ENCODE results near the gene TMEM214.
A peak's percentile ranks its signal among the peaks of the same experiment; 100 is the strongest.

Gene TMEM214

DNA sequence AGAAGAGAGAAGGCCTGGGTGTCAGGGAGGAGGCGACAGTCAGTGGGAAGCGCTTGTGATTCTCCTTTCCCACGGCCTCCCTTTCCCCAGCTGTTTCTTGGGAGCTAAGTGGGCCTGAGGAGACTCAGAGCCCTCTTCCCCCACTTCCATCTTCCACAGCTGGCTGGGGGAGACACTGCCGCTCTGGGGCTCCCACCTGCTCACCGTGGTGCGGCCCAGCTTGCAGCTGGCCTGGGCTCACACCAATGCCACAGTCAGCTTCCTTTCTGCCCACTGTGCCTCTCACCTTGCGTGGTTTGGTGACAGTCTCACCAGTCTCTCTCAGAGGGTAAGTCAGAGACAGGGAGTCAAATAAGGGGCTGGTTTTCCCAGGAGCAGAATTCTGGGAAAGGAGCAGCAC, 7.1 kb downstream of the TMEM214 start:
- DNase-seq (ENCODE audit: low read depth), result no peak

DNA sequence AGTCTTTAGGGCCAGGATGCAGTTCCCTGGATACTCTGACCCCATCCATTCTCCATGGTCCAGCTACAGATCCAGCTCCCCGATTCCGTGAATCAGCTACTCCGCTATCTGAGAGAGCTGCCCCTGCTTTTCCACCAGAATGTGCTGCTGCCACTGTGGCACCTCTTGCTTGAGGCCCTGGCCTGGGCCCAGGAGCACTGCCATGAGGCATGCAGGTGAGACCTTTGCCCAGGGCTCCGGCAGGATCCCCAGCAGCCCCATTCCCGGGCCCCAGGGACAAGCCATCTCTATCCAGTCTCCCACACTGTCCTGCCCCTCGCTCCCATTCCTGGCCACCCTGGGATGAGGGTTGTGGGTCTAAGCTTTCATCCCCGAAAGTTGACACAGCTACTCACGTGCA, 7.5 kb downstream of the TMEM214 start:
- no peak for DNase-seq (ENCODE audit: low read depth)

DNA sequence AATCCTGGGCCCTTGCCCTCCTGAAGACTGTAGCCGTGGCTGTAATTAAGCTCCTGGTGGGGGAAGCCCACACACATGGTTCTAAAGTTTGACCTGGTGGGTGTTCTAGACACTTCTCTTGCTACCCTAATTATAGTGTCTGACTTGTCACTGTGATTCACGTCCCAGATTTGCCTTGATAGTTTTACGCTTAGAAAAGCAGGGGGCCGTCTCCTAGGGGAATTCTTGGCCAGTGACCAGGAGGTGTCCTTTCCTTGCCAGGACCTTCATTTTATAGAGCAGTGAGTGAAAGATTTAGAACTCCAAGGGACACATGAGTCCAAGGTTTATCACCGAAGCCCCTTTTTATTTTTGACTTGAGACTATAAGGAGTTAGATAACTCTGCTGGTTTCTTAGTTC, 9.0 kb downstream of the TMEM214 start:
- no peak for DNase-seq (ENCODE audit: low read depth)

DNA sequence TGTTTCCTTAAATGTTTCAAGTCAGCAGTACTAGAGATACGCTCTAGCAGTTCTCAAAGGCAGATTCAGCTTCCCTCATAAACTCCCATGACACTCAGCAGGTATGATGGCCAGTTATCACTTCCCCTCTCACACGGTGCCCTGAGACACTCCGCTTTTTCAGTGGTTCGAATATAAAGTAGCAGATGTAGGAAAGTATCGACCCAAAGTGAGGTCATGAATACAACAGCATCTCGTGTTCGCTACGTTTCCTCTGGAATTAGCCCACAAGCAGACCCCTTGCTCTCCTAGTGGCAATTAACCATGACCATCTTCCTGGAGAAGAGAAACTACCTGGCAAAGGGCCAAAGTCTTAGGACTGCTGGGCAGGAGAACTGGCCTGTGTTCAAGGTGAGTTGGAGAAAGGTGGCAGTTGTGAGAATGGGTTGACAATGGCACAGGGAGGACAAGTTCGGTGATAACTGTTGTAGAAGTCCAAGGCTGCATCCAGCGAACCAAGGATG, 9.4 kb downstream of the TMEM214 start:
- no peak for DNase-seq (ENCODE audit: low read depth)

DNA sequence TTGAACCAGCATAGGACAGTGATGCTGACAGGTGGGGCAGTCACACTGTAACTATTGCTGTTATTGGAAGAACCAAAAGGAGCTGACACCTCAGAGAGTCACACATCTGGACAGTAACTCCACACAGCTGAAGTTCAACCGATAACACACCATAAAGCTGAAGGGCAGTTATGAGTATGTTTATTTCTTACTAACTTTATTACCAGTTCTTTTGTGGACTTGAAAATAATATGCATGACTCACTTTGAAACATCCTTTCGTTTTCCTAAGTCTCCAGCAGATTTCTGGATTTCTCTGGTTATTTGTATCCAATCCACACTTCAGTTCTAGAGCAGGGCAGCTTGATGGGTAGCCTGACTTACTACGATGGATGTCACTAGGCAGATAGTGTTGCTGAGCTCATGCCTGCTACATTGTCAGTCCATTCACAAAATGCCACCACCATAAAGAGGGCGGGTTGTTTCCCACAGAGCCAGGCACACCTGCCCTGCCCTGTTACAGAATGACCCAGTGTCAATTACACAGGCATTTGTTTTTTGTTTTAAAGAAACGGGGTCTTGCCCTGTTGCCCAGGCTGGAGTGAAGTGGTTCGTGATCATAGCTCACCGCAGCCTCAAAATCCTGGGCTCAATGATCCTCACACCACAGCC, 10.3 kb downstream of the TMEM214 start:
- DNase-seq (ENCODE audit: low read depth), result no peak

DNA sequence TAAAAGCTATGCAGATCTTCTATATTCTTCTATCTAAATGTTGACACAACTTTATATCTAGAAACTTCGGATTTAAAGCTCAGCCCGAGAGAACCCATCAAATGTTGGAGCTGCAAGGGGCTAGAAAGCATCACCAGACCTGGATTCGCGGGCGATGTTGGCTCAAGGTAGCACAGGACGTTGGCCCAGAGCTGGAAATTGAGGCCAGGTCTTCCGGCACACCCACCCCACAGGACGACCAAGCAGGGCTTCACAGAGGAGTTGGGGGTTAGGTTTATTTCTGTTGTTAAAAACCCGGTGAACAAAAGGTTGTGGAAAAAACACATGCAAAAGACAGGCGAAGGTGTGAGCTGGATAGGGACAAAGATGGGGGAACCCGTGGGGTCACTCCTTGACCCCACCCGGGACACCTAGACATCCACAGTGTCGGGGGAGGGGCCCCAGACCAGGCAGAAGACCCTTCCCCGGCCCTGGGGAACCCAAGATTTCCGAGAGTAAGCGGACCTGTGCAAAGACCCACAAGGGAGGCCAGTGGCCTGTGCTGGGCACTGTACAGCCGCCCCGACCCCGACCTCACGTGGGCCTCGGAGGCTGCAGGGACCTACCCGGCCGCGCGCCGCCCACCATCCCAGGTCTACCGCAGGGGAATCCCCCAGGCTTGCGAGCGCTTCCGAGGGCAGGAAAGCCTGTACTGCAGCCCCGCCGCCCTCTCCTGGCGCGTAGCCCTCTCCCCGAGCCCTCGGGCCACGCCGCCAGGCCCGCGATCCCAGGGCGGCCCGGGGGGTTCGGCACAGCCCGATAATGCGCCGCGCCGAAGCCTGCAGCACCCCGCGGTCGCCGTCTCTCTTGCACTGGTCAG, 16.9 kb downstream of the TMEM214 start:
- peak; percentile 47 for DNase-seq (ENCODE audit: low read depth)

DNA sequence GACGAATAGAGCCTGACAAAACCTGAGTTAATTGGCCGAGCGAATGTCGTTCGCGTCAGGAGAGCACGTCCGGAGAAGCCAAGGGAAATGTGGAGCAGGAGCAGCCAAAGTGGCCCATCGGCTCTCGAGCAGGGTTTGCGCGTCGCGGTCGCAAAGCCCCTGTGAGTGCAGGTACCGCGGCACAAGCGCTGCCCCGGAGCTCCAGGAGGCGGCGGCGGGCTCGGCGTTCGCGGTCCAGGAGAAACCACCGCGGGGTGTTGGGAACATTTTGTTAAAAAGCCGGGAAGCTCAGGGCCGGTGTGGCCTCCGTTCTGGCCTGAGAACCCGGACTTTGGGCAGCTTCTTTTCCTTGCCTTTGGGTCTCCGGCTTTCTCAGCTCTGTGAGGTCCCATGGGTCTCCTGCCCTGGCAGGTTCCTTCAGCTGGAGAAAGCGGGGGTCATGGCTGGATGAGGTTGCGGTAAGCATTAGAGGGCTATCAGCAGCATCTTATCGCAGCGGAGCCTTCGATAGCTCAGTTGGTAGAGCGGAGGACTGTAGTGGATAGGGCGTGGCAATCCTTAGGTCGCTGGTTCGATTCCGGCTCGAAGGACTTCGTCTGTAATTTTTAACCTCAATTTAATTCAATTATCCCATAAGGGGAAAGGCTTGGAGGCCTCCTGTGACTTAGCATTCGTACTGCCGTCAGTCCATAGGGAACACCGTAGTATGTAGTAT, 17.7 kb downstream of the TMEM214 start:
- DNase-seq (ENCODE audit: low read depth), result peak; percentile 87

DNA sequence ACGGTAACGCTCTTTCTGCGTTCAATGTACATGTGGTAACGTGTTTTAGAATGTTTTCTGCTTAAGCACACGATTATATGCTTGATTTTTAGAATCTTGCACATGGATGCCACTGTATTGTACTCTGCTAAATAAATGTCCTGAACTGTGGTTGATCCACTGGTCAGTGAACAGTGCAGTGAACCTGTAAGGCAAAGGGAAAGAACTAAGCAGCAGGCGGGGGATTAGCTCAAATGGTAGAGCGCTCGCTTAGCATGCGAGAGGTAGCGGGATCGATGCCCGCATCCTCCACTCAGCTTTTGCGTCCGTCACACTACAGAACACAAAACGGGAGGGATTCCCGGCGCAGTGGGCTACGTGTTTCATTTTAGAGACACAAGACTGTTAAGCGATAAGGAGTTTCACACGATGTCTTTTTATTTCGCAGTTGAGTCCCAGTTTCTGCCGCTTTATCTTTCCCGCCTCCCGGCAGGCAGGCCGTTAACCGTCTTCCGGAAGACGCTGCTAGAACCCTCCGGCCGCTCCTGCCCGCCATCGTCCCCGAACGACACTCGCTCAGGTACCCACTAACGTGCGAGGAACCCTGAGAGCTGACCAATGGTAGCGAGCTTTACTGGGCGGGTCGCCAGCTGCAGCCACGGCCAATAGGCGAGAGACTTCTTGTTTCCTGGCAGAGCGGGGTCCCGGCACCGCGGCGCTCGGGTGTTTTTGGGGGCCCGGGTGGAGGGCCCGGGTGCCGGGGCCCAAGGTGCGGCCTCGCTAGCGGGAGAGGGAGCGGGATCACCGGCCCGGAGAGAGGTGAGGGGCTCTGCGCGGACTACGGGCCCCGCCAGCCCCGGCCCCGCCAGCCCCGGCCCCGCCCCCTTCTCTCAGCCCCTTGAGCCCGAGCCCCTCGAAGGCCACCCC, 18.5 kb downstream of the TMEM214 start, which contains the start of gene AGBL5:
TSS of gene AGBL5 (plus strand) at position 673 of the 906 bp plus-strand sequence. CDS start 1,291 bp downstream, outside the sequence.
- DNase-seq (ENCODE audit: low read depth), result peak; percentile 88

DNA sequence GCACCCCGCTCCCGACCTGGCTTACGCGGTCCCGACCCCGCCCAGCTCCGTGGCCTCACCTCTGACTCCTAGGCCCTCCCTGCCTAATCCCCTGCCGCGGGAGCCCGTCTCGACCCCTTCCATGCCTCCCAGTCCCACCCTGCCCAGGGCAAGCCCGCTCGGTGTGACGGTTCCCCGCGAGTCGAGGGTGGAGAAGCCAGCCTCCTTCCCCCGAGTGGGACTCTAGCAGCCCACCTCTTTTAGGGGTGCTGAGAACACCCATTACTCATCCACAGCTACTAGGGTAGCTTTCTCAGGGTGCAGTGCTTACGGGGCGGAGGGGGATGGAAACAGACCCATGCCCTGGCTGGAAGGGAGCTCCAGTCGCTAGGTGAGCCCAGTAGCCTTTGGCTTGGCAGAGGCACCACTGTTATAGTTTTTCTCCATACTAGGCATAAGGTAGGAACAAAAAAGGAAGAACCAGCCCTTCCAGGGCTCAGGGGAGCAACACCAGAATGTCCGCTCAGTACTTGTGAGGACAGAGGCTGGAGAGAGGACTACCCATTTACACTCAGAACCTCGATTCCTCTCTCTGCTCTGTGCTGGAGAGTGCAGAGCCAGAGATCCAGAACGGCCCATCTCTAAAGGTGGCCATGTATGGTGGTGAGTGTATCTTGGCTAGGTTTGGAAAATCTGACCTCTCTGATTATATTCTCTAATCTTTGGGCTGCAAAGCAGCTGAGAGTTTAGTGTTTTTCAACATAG, 19.3 kb downstream of the TMEM214 start:
- no peak for DNase-seq (ENCODE audit: low read depth)

DNA sequence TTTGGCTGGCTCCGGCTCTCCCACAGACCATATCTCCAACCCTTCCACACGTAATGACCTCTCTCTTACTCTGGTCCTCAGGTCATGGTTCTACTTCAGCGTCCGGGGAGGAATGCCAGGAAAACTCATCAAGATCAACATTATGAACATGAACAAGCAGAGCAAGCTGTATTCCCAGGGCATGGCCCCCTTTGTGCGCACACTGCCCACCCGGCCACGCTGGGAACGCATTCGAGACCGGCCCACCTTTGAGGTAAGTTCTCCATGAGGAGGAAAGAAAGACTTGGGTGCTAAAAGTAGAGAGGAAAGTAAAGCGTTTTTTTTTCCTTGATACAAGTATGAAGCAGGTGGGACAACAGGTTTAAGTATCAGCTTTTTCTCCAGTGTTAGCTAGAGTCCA, 20.6 kb downstream of the TMEM214 start:
- DNase-seq (ENCODE audit: low read depth), result no peak

DNA sequence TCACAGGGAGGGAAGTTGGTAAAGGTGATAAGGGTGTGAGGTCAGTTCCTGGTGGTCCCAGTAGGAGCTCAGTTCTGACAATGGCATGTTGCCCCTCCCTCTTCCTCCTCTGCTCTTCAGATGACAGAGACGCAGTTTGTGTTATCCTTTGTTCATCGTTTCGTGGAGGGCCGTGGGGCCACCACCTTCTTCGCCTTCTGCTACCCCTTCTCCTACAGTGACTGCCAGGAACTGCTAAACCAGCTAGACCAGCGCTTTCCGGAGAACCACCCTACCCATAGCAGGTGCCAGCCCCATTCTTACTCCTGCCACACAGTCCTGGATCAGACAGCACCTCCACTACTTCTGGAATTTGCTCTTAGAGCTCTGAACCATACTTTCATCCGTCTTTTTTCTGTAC, 21.0 kb downstream of the TMEM214 start:
- no peak for DNase-seq (ENCODE audit: low read depth)

DNA sequence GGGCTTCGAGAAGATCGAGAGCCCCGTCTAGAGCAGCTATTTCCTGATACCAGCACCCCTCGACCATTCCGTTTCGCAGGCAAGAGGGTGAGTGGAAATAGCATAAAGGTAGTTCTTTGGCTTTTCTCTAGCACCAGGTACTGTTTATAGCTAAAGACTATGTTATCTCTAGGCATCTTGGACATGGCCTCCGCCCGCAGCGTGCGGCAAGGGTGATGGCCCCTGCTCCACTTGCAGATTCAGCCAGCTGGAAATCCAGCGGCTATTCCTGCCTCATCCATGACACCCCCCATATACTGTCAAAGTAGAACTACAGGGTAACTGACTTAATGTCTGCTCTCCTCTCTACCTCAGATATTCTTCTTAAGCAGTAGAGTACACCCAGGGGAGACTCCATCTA, 22.0 kb downstream of the TMEM214 start:
- DNase-seq (ENCODE audit: low read depth), result no peak

DNA sequence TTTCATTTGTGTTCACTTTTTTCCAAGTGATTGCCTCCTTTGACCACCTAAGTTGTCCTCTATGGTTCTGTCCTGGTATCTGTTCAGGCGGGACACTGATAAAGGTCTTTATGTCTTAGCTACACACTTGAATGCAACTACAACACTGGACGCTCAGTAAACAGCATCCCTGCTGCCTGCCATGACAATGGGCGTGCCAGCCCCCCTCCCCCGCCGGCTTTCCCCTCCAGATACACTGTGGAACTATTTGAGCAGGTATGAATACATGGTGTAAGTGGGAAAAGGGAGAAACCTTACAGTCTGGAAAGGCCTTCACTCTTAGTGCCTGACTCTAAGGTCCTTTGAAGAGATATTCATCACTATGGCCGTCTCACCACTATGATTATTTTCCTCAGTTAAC, 24.4 kb downstream of the TMEM214 start:
- no peak for DNase-seq (ENCODE audit: low read depth)

DNA sequence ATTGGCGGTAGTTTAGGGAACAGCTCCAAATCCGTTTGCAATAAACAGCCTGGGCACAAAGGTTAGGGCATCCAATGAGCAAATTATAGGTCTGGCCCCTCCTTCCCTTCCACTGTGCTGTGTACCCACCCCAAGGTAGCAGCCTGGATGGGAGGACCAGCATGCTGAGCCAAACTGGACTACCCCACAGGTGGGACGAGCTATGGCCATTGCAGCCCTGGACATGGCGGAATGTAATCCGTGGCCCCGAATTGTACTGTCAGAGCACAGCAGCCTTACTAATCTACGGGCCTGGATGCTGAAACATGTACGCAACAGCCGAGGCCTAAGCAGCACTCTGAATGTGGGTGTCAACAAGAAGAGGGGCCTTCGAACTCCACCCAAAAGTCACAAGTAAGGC, 25.4 kb downstream of the TMEM214 start:
- no peak for DNase-seq (ENCODE audit: low read depth)

DNA sequence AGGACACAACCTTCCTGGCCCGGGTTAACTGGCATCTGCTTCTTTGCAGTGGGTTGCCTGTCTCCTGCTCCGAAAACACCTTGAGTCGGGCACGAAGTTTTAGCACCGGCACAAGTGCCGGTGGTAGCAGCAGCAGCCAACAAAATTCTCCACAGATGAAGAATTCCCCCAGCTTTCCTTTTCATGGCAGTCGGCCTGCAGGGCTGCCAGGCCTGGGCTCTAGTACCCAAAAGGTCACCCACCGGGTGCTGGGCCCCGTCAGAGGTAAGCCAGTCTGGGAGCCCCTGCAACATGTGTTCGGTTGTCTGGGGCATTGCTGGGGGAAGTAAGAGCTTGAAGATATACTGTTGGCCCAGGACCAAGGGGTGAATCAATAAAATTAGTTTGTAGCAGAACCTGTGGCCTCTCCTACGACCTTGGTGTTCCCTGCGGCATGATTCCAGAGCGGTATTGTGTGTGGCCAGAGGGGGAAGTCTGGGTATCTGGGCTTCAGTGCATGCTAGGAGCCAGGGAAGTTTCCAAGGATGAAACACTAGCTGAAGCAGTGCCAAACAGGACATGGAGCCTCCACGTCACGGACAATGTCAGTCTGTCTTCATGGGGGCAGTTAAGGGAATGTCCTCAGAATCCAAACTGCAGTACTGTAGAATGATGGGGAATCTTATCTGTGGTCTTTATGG, 26.5 kb downstream of the TMEM214 start:
- no peak for DNase-seq (ENCODE audit: low read depth)

DNA sequence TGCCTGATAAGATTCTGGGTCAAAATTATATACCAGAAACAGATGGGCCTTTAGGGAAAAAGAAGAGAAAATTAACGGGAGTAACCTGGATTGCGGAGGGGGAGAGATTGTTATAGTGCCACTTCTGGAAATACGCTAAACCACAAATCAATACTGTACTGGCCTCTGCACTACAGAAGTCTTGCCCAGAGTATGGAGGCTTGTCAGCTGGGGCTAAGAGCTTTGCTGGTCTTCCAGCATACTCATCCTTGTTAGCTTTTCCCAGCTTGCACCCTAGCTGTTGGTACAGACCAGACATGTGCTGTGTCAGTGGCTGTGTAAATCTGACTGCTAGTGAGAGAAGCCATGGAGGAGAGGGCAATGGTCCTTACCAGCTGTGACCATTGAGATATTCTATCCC, 27.6 kb downstream of the TMEM214 start:
- no peak for DNase-seq (ENCODE audit: low read depth)

DNA sequence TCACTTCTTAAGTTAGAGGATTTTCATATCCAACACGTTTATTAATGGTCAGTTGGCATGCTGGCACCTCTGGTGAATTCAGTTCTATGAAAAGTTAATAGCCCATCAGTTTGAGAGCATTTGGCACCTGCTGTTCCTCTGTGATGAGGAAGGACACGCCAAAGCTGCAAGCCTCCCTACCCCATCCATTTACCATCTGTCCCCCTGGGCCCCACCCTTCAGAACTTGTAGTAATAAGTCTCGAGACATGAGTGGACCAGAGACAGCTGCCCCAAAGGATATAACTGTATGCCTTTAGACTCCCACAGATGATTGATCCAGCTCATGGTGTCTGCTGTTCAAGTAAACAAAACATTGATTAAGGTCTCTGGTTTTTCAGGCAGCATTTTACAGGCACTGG, 32.4 kb downstream of the TMEM214 start:
- DNase-seq (ENCODE audit: low read depth), result no peak

DNA sequence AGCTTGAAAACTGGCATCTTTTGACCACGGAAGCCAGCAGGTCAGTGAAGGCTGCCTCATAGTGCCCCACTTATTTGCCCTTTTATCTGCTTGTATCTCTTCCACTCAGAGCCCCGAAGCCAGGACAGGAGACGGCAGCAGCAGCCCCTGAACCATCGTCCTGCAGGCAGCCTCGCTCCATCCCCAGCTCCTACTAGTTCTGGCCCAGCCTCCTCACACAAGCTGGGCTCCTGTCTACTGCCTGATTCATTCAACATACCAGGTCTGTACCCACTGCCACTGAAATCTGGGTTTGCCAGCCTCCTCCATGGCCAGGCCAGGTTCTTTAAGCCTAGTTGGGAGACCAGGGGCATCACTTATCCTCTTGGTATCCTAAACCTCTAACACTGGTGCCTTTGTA, 34.6 kb downstream of the TMEM214 start:
- DNase-seq (ENCODE audit: low read depth), result no peak

DNA sequence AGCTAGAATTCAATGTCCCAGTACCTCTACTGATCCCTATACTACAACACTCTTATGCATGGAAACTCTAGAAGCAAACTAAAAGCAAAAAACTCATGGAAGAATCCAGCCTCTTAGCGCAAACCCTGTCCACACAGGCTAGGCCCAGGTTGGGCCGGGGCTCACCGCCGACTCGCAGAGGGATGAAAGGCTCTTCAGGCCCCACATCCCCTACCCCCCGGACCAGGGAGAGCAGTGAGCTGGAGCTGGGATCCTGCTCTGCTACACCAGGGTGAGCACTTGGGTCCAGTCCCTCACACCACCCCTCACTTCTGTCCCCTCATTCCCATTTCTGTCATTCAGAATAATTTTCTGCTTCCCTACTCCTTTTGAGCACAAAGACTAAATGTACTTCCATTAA, 36.7 kb downstream of the TMEM214 start:
- no peak for DNase-seq (ENCODE audit: low read depth)

DNA sequence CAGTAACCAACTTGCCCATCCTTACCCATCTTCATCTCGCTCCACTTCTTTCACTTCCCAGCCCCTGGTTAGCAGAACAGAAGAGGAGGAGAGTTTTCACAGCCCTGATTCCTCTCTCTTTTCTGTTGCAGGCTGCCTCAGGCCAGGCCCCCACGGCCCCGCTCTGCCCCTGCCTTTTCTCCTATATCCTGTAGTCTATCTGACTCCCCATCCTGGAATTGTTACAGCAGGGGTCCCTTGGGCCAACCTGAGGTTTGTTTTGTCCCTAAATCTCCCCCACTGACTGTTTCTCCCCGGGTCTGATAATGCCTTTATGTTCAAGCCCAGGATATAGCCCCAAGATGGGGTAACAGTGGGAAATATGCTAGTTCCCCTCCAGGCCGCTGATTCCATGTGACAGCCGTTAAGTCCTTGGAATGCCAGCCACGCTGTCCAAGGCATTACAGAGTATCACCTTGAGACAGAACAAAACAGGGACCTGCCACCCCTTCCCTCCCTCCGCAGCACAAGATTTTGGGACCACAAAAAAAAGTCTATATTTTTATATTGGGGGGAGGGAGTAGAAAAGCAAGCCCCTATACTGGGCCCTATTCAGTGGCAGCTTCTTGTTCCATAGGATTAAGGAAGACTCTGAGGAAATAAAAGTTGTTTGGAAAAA, 37.3 kb downstream of the TMEM214 start:
- no peak for DNase-seq (ENCODE audit: low read depth)

Measured in stimulated activated CD8-positive, alpha-beta memory T cell treated with anti-CD3 and anti-CD28 coated beads, Interleukin-15, amount 100 ng/mL, for 24 hours (primary cell).